Fibroblast of skin of right biceps (primary cell): ENCODE data around the gene SCIN.
"Not testable (repeated sequence)": the region's sequence is repeated elsewhere in the genome, so short reads cannot be mapped to it uniquely, and the experiment has no call there.

Source experiments
- DNase-seq: peaks from one replicate; pipeline ENCODE4 v3.0.0-alpha.2; 2013

The SCIN gene

GRCh38 chr7:12620371-12620770, 49.9 kb downstream of the SCIN start:
- no peak for DNase-seq

GRCh38 chr7:12623223-12623622, 52.7 kb downstream of the SCIN start:
- DNase-seq: no peak

GRCh38 chr7:12623885-12624498, 53.5 kb downstream of the SCIN start:
- DNase-seq: peak; percentile 38

GRCh38 chr7:12625836-12626235, 55.3 kb downstream of the SCIN start:
- DNase-seq: no peak

GRCh38 chr7:12629816-12630512, 59.4 kb downstream of the SCIN start:
- no peak for DNase-seq

- DNase-seq: no peak
These were observed 59.9 kb downstream of the SCIN start for GRCh38 chr7:12630513-12630819.

- DNase-seq: no peak
These were observed 63.1 kb downstream of the SCIN start for GRCh38 chr7:12633582-12633981.

GRCh38 chr7:12635830-12636229, 65.3 kb downstream of the SCIN start:
- no peak for DNase-seq

GRCh38 chr7:12637328-12637727, 66.8 kb downstream of the SCIN start:
- DNase-seq: no peak

- DNase-seq: no peak
These were observed 67.5 kb downstream of the SCIN start for GRCh38 chr7:12637819-12638592.

GRCh38 chr7:12638851-12639456, 68.4 kb downstream of the SCIN start:
- DNase-seq: peak; percentile 40

- no peak for DNase-seq
These were observed 70.0 kb downstream of the SCIN start for GRCh38 chr7:12640299-12641096.

GRCh38 chr7:12641196-12641595, 70.7 kb downstream of the SCIN start:
- no peak for DNase-seq

- DNase-seq: no peak
These were observed 72.0 kb downstream of the SCIN start for GRCh38 chr7:12642508-12642907.

- DNase-seq: peak; percentile 55
These were observed 72.6 kb downstream of the SCIN start for GRCh38 chr7:12643001-12643643.

GRCh38 chr7:12643644-12644043, 73.1 kb downstream of the SCIN start:
- DNase-seq: no peak

- not testable (repeated sequence) for DNase-seq
These were observed 74.7 kb downstream of the SCIN start for GRCh38 chr7:12645212-12645611.

- DNase-seq: peak; percentile 78
These were observed 75.6 kb downstream of the SCIN start for GRCh38 chr7:12646139-12646538.

GRCh38 chr7:12647364-12648219, 77.1 kb downstream of the SCIN start:
- DNase-seq: peak; percentile 70

GRCh38 chr7:12648704-12649261, 78.3 kb downstream of the SCIN start:
- DNase-seq: no peak

- DNase-seq: no peak
These were observed 78.8 kb downstream of the SCIN start for GRCh38 chr7:12649348-12649747.
